HG02763 (cell line): ENCODE results near the gene CCDC185.

Source experiments
- ATAC-seq: cut with Tn5 transposase; IDR thresholded peaks from one replicate; pipeline ENCODE4 v1.9.1; 2021; ENCODE audit warnings: mild to moderate bottlenecking, moderate library complexity; ENCODE audit not compliant: unreplicated experiment

CCDC185 gene

DNA sequence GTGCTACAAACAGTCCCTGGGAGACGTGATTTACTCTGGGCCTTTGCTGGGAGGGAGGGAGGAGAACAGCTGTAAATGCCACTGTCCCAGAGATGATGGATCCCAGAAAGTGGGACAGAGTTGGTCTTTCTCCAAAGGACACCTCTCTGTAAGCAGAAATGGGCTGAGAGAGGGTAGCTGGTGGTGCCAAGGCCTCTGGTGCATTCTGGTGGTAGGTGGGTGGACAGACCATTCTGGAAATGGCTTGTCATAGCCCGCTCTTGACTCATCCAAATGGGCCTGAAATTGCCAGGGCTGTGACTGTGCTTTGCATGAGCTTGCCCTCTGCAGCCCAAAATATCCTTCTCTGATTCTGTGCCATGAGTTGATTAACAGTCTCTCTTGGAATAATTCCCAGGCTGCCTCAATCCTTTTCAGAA lies 36.1 kb downstream of the CCDC185 start:
- ATAC-seq: no peak

DNA sequence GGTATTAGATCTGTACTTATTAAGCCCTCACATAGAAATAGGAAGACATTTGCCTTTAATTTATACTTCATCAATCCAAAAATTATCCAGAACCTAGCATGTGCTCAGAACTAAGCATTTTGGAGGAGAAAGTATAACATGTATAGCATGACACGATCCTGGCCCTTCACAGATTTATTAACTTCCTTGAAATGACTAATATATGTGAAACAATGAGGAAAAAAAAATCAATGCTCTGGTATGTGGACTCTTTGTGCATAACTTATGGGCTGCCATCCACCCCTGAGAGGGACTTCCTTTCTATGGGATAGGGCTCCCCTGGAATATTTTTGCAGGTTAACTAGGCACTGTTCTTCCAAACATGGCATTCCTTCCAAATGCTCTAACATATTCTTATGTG lies 36.6 kb downstream of the CCDC185 start:
- no peak for ATAC-seq

DNA sequence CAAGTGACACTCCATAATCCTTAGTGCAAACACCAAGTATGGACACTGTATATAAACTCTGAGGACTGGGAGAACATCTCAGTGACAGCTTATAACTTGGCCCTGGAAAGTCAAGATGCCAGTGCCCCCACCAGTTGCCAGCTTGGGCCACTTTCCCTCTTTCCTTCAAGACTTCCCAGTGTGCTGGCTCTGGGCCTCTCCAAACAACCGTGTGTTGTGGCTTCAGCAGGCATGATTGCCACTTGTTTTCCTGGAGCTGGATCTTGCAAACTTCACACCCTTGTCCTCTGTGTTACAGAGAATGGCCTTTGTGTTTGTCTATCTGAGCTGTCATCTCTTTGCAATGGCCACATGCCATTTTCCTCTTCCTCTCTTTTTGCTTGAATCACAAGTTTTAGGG lies 37.0 kb downstream of the CCDC185 start:
- ATAC-seq: no peak

DNA sequence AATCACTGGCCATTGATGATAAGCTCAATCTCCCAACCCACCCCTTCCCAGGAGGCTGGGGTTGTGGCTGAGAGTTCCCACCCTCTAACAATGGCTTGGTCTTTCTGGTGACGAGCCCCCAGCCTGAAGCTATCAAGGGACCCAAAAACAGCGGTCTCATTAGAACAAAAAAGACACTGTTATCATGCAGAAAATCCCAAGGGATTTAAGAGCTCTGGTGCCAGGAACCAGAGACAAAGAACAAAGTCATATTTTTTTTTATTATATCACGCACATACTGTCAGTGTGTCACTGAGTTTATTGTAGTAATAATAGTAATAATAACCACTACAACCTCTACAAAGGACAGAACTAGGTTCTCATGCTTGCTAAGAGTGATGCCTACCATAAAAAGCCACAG lies 43.9 kb downstream of the CCDC185 start:
- ATAC-seq: no peak

DNA sequence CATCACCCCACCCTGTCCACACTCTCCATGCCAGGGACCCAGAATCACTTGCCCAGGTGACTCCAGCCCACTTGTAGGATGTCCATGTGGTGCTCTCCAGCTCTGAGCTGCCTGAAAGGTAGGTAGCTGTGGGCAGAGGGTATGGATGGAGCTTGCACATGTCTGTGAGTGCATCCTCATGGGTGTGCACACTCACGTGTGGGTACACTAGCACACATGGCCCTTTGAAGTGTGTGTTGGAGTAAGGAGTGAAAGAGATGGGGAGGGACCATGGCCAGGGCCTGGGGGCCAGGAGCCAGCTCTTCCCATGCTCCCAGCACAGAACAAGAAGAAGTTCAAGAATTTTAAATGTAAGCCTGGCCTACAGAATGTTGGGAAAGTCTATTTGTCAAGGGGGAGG lies 50.2 kb downstream of the CCDC185 start:
- ATAC-seq: no peak

DNA sequence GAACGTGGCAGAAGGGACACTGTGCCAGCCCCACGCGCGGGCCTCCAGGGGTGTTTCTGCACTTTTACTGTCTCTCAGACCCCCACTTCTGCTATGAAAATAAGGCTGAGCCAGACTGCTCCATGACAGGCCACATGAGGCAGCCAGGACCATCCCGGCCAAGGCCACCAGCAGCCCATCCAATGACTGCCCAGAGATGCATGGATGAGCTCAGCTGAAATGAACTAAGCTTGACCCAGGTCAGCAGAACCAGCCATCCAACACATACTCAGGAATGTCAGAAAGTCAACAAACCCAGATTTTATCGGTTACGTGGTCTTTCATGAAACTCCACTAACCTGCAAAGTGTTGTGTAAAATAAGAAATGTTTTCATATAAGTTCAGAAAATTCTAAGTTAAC lies 51.2 kb downstream of the CCDC185 start:
- no peak for ATAC-seq
